SK-N-MC (cell line): ENCODE data around the gene TRIM25.

Source experiments
- DNase-seq: peaks from one replicate; pipeline ENCODE4 v3.0.0-alpha.2; 2011; ENCODE audit warnings: low read depth, low spot score
- H3K27ac ChIP-seq: fragments of 200-600 bp; sonication (generic); 2 replicates; pipeline ENCODE4 v1.5.1; 2016; ENCODE audit warnings: mixed run types
- H3K36me3 ChIP-seq: fragments of 200-600 bp; sonication (generic); 2 replicates; pipeline ENCODE4 v1.6.1; 2017; ENCODE audit warnings: antibody characterized with exemption, low read length, mixed read lengths; ENCODE audit not compliant: insufficient read depth
- H3K4me3 ChIP-seq: fragments of 200-600 bp; sonication (generic); 2 replicates; pipeline ENCODE4 v1.5.1; 2016
- H3K9ac ChIP-seq: fragments of 200-600 bp; sonication (generic); 2 replicates; pipeline ENCODE4 v1.8.0; 2017; ENCODE audit warnings: mixed run types, mixed read lengths; ENCODE audit not compliant: insufficient read length
- H3K9me3 ChIP-seq: fragments of 200-600 bp; sonication (generic); 2 replicates; pipeline ENCODE4 v1.6.1; 2017; ENCODE audit warnings: low read depth, mild to moderate bottlenecking, antibody characterized with exemption, low read length, moderate library complexity, mixed read lengths
- EZH2 ChIP-seq: fragments of 200-600 bp; sonication (generic); IDR thresholded peaks from one replicate; pipeline ENCODE4 v1.6.1; 2017; ENCODE audit warnings: antibody characterized with exemption
- FOXP2 ChIP-seq: optimal IDR thresholded peaks from 2 replicates; pipeline ENCODE3; 2011; ENCODE audit warnings: mild to moderate bottlenecking, moderate library complexity; ENCODE audit not compliant: insufficient read depth; ENCODE audit errors: extremely low read length, control extremely low read depth
- POLR2AphosphoS5 ChIP-seq: IDR thresholded peaks from 2 replicates; pipeline ENCODE4 v1.6.1; 2012; ENCODE audit warnings: mild to moderate bottlenecking, low read depth, low read length, borderline replicate concordance

TRIM25 gene

GRCh38 chr17:56896217-56896967 is 17.5 kb downstream of the TRIM25 start:
- DNase-seq, result no peak
- Histone ChIP-seq H3K4me3 (no peak overlapping the region), H3K36me3 (peaks cover 34% of the 10 kb centered on the region; the same call in 1 of the 2 replicates), H3K27ac (no peak overlapping the region), H3K9me3 (no peaks in the 10 kb centered on the region), H3K9ac (no peak overlapping the region)
- TF ChIP-seq FOXP2, result no peak
- TF ChIP-seq EZH2, result no peak
- TF ChIP-seq POLR2AphosphoS5, result no peak

GRCh38 chr17:56894859-56895455 is 18.9 kb downstream of the TRIM25 start:
- H3K36me3 ChIP-seq, result peaks cover 42% of the 10 kb centered on the region; the same call in 1 of the 2 replicates
- H3K4me3 ChIP-seq, result no peak overlapping the region
- H3K9me3 ChIP-seq, result no peaks in the 10 kb centered on the region
- no peak for TF ChIP-seq FOXP2
- no peak for TF ChIP-seq POLR2AphosphoS5
- no peak for TF ChIP-seq EZH2
- DNase-seq, result no peak
- H3K9ac ChIP-seq, result no peak overlapping the region
- H3K27ac ChIP-seq, result no peak overlapping the region

- Histone ChIP-seq H3K27ac (no peak overlapping the region), H3K36me3 (peaks cover 36% of the 10 kb centered on the region; the same call in 1 of the 2 replicates), H3K4me3 (no peak overlapping the region), H3K9me3 (no peaks in the 10 kb centered on the region), H3K9ac (no peak overlapping the region)
- no peak for TF ChIP-seq EZH2
- no peak for TF ChIP-seq FOXP2
- no peak for DNase-seq
Observed at GRCh38 chr17:56893503-56893902, 20.3 kb downstream of the TRIM25 start.

- TF ChIP-seq EZH2 (no peak), POLR2AphosphoS5 (no peak), FOXP2 (no peak)
- no peak overlapping the region for H3K27ac ChIP-seq
- peaks cover 32% of the 10 kb centered on the region; the same call in 1 of the 2 replicates for H3K36me3 ChIP-seq
- no peak overlapping the region for H3K4me3 ChIP-seq
- H3K9me3 ChIP-seq, result no peaks in the 10 kb centered on the region
- H3K9ac ChIP-seq, result no peak overlapping the region
- DNase-seq, result no peak
Observed at GRCh38 chr17:56892333-56892732, 21.5 kb downstream of the TRIM25 start.

GRCh38 chr17:56891751-56892150 is 22.1 kb downstream of the TRIM25 start:
- Histone ChIP-seq H3K9me3 (no peaks in the 10 kb centered on the region), H3K36me3 (peaks cover 32% of the 10 kb centered on the region; the same call in 1 of the 2 replicates), H3K4me3 (no peak overlapping the region), H3K27ac (no peak overlapping the region), H3K9ac (no peak overlapping the region)
- no peak for DNase-seq
- no peak for TF ChIP-seq EZH2
- no peak for TF ChIP-seq FOXP2
- TF ChIP-seq POLR2AphosphoS5, result no peak

- TF ChIP-seq EZH2 (no peak), POLR2AphosphoS5 (no peak), FOXP2 (no peak)
- no peaks in the 10 kb centered on the region for H3K9me3 ChIP-seq
- H3K9ac ChIP-seq, result no peak overlapping the region
- H3K27ac ChIP-seq, result no peak overlapping the region
- no peak overlapping the region for H3K4me3 ChIP-seq
- peaks cover 32% of the 10 kb centered on the region; the same call in 1 of the 2 replicates for H3K36me3 ChIP-seq
- no peak for DNase-seq
Observed at GRCh38 chr17:56890906-56891674, 22.8 kb downstream of the TRIM25 start.

GRCh38 chr17:56890390-56890789 is 23.5 kb downstream of the TRIM25 start:
- H3K4me3 ChIP-seq, result no peak overlapping the region
- H3K9me3 ChIP-seq, result no peaks in the 10 kb centered on the region
- DNase-seq, result no peak
- no peak for TF ChIP-seq EZH2
- no peak for TF ChIP-seq POLR2AphosphoS5
- no peak for TF ChIP-seq FOXP2
- peaks cover 31% of the 10 kb centered on the region; the same call in 1 of the 2 replicates for H3K36me3 ChIP-seq
- H3K9ac ChIP-seq, result no peak overlapping the region
- no peak overlapping the region for H3K27ac ChIP-seq

GRCh38 chr17:56887552-56888467 is 26.0 kb downstream of the TRIM25 start:
- Histone ChIP-seq H3K27ac (no peak overlapping the region), H3K9ac (no peak overlapping the region), H3K9me3 (no peaks in the 10 kb centered on the region), H3K4me3 (no peak overlapping the region), H3K36me3 (peaks cover 21% of the 10 kb centered on the region; the same call in 1 of the 2 replicates)
- TF ChIP-seq FOXP2, result no peak
- no peak for TF ChIP-seq POLR2AphosphoS5
- TF ChIP-seq EZH2, result no peak
- no peak for DNase-seq
